Subcutaneous abdominal adipose tissue (tissue), 5 donors: ENCODE data around the gene NLK.
"Not testable (repeated sequence)": the region's sequence is repeated elsewhere in the genome, so short reads cannot be mapped to it uniquely, and the experiment has no call there.

Experiments
- H3K27ac ChIP-seq: one replicate; pipeline ENCODE4 v1.7.0; 2013; ENCODE audit warnings: low read depth, mild to moderate bottlenecking, inconsistent platforms, low read length, moderate library complexity
- H3K27me3 ChIP-seq, 5 donors: one replicate each; pipeline ENCODE4 v1.7.0; 2013; ENCODE audit warnings: low read length in 5 of 5, inconsistent platforms in 1 of 5; ENCODE audit not compliant: control insufficient read depth in 5 of 5, insufficient read depth in 4 of 5
- H3K36me3 ChIP-seq, 5 donors: one replicate each; pipeline ENCODE4 v1.7.0; 2013; ENCODE audit warnings: low read length in 5 of 5; ENCODE audit not compliant: control insufficient read depth in 5 of 5, insufficient read depth in 5 of 5
- H3K4me1 ChIP-seq, 5 donors: one replicate each; pipeline ENCODE4 v1.7.0; 2013; ENCODE audit warnings: low read length in 5 of 5, mild to moderate bottlenecking in 3 of 5, moderate library complexity in 1 of 5; ENCODE audit not compliant: control insufficient read depth in 5 of 5, insufficient read depth in 5 of 5
- H3K4me3 ChIP-seq, 5 donors: one replicate each; pipeline ENCODE4 v1.7.0; 2013; ENCODE audit warnings: low read length in 5 of 5, low read depth in 1 of 5
- H3K9ac ChIP-seq, 5 donors: one replicate each; pipeline ENCODE4 v1.7.0; 2013; ENCODE audit warnings: low read length in 5 of 5, mild to moderate bottlenecking in 4 of 5, moderate library complexity in 3 of 5
- H3K9me3 ChIP-seq, 5 donors: one replicate each; pipeline ENCODE4 v1.7.0; 2013; ENCODE audit warnings: low read length in 5 of 5; ENCODE audit not compliant: control insufficient read depth in 5 of 5
- donor health status: healthy.
- donor health status: healthy.
- donor health status: healthy.
- donor health status: healthy.
- donor health status: healthy.

The NLK gene

GRCh38 chr17:28085766-28086165, 43.3 kb downstream of the NLK start:
- Histone ChIP-seq H3K4me3 (no peak overlapping the region), H3K27ac (no peak overlapping the region), H3K4me1 (peaks cover 0 to 9% (median 4%) of the 10 kb centered on the region in 5 donors), H3K36me3 (no peaks in the 10 kb centered on the region), H3K9ac (no peak overlapping the region), H3K27me3 (no peaks in the 10 kb centered on the region), H3K9me3 (no peaks in the 10 kb centered on the region)

GRCh38 chr17:28086519-28086918, 44.0 kb downstream of the NLK start:
- Histone ChIP-seq H3K4me1 (peaks cover 0 to 8% (median 4%) of the 10 kb centered on the region in 5 donors), H3K36me3 (no peaks in the 10 kb centered on the region), H3K27ac (no peak overlapping the region), H3K4me3 (no peak overlapping the region), H3K9me3 (no peaks in the 10 kb centered on the region), H3K9ac (no peak overlapping the region), H3K27me3 (no peaks in the 10 kb centered on the region)

- Histone ChIP-seq H3K9me3 (no peaks in the 10 kb centered on the region), H3K9ac (no peak overlapping the region), H3K27ac (no peak overlapping the region), H3K4me1 (peaks cover 0 to 3% (median 0%) of the 10 kb centered on the region in 5 donors), H3K36me3 (no peaks in the 10 kb centered on the region), H3K4me3 (no peak overlapping the region), H3K27me3 (no peaks in the 10 kb centered on the region)
Observed at GRCh38 chr17:28087743-28088142, 45.3 kb downstream of the NLK start.

- no peaks in the 10 kb centered on the region for H3K36me3 ChIP-seq
- H3K4me1 ChIP-seq, result peaks cover 0 to 3% (median 0%) of the 10 kb centered on the region in 5 donors
- no peak overlapping the region for H3K4me3 ChIP-seq
- H3K9me3 ChIP-seq, result no peaks in the 10 kb centered on the region
- H3K27me3 ChIP-seq, result no peaks in the 10 kb centered on the region
- H3K27ac ChIP-seq, result no peak overlapping the region
- H3K9ac ChIP-seq, result no peak overlapping the region
Observed at GRCh38 chr17:28090551-28090950, 48.1 kb downstream of the NLK start.

GRCh38 chr17:28092088-28092487, 49.6 kb downstream of the NLK start:
- H3K4me1 ChIP-seq, result peaks cover 0 to 3% (median 0%) of the 10 kb centered on the region in 5 donors
- no peaks in the 10 kb centered on the region for H3K36me3 ChIP-seq
- H3K4me3 ChIP-seq, result no peak overlapping the region
- H3K9me3 ChIP-seq, result no peaks in the 10 kb centered on the region
- no peaks in the 10 kb centered on the region for H3K27me3 ChIP-seq
- no peak overlapping the region for H3K27ac ChIP-seq
- no peak overlapping the region for H3K9ac ChIP-seq

- Histone ChIP-seq H3K9ac (no peak overlapping the region), H3K27me3 (no peaks in the 10 kb centered on the region), H3K36me3 (no peaks in the 10 kb centered on the region), H3K27ac (no peak overlapping the region), H3K4me3 (no peak overlapping the region), H3K4me1 (peaks cover 0 to 3% (median 0%) of the 10 kb centered on the region in 5 donors), H3K9me3 (no peaks in the 10 kb centered on the region)
Observed at GRCh38 chr17:28093999-28094716, 51.7 kb downstream of the NLK start.

- H3K9ac ChIP-seq, result no peak overlapping the region
- H3K27me3 ChIP-seq, result no peaks in the 10 kb centered on the region
- H3K4me3 ChIP-seq, result no peak overlapping the region
- H3K4me1 ChIP-seq, result peaks cover 0 to 3% (median 0%) of the 10 kb centered on the region in 5 donors
- no peaks in the 10 kb centered on the region for H3K36me3 ChIP-seq
- no peaks in the 10 kb centered on the region for H3K9me3 ChIP-seq
- no peak overlapping the region for H3K27ac ChIP-seq
Observed at GRCh38 chr17:28096756-28097155, 54.3 kb downstream of the NLK start.

- Histone ChIP-seq H3K27me3 (no peaks in the 10 kb centered on the region), H3K36me3 (no peaks in the 10 kb centered on the region), H3K9me3 (peaks cover 0 to 3% (median 0%) of the 10 kb centered on the region in 5 donors), H3K9ac (no peak overlapping the region), H3K27ac (no peak overlapping the region), H3K4me1 (no peaks in the 10 kb centered on the region), H3K4me3 (no peak overlapping the region)
Observed at GRCh38 chr17:28097254-28097653, 54.8 kb downstream of the NLK start.

- Histone ChIP-seq H3K9ac (no peak overlapping the region), H3K27me3 (no peaks in the 10 kb centered on the region), H3K27ac (no peak overlapping the region), H3K36me3 (no peaks in the 10 kb centered on the region), H3K4me3 (no peak overlapping the region), H3K9me3 (peaks cover 0 to 3% (median 0%) of the 10 kb centered on the region in 5 donors), H3K4me1 (no peaks in the 10 kb centered on the region)
Observed at GRCh38 chr17:28097901-28098300, 55.4 kb downstream of the NLK start.

- not testable (repeated sequence) for H3K27ac ChIP-seq, H3K27me3 ChIP-seq, H3K4me1 ChIP-seq, H3K9me3 ChIP-seq, H3K36me3 ChIP-seq, H3K4me3 ChIP-seq, H3K9ac ChIP-seq
Observed at GRCh38 chr17:28098591-28098990, 56.1 kb downstream of the NLK start.
